HG03432 (cell line): ENCODE results near the gene LIN9.
"Not testable (repeated sequence)": the region's sequence is repeated elsewhere in the genome, so short reads cannot be mapped to it uniquely, and the experiment has no call there.

Experiments
- ATAC-seq: cut with Tn5 transposase; IDR thresholded peaks from one replicate; pipeline ENCODE4 v1.9.1; 2021; ENCODE audit warnings: mild to moderate bottlenecking, moderate library complexity; ENCODE audit not compliant: unreplicated experiment

Gene LIN9

DNA sequence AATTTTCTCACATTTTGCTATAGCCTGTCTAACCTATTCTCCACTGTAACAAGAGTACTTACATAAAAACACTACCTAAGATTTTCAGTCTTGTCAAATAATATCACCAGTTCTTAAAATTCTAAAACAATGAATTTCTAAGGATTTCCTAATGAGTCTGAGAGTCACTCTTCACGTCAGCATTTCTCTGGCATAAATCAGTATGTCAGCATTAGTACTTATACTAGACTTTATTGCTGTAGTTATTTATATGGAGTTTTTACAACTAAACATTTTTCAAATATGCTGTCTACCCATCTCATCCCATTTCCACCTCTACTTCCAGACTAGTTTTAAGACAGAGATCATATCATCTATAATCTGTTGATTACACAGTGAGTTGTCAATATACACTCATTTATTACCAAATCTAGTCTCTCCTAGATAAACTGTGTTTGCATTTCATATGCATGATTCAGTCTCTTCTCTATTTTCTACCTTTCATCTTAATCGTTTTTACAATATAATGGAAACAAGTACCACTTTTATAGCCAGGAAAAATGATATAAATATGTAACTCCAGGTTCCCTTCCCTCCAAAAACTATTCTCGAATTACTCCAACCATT is 32.8 kb downstream of the LIN9 start:
- ATAC-seq: no peak

- no peak for ATAC-seq
Observed at GRCh38 chr1:226274138-226274537, 34.8 kb downstream of the LIN9 start.

DNA sequence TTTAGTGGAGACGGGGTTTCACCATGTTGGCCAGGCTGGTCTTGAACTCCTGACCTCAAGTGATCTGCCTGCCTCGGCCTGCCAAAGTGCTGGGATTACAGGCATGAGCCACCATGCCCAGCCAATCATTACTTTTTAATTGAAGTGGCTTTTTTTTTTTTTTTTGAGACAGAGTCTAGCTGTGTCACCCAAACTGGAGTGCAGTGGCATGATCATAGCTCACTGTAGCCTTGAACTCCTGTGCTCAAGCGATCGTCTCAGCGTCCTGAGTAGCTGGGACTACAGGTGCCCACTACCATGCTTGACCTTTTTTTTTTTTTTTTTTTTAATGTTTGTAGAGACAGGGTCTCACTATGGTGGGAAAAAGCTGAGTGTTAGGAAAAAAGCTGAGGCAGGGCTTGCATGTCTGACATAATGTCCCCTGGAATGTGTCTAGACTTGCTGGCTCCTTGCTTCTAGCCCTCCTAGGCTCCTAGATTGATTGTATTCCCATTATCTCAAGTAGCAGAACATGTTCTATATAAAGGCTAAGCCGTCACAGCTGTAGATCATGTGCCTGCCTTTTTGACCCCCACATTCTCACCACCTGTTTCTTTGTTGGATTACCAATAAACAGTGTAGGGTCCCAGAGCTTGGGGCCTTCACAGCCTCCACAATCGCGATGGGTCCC is 36.6 kb downstream of the LIN9 start:
- not testable (repeated sequence) for ATAC-seq

DNA sequence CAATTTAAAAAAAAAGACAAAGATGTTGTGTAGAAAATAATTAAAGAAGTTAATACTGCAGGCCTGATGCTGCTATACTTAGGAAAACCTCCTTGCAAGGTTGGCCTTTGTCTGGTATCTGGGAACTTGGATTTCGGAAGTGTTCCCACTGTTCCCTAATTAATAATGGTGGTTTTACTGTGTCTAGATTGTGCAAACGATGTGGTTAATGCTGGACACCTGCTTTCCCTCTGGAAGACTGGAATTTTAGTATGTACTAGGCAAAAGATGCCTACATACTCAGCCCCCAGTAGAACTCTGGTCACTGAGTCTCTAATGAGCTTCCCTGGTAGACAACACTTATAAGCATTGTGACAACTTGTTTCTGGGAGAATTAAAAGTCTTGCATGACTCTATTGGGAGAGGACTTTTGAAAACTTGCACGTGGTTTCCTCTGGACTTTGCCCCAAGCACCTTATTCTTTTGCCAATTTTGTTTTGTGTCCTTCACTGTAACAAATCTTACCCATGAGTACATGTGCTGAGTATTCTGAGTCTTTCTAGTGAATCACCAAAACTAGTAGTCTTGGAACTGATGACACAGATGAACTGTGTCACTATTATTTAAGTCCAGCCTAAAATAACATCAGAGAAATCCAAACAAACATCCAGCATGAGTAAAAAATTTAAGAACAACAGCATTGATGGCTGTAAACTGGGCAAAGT is 40.4 kb downstream of the LIN9 start:
- ATAC-seq: no peak

DNA sequence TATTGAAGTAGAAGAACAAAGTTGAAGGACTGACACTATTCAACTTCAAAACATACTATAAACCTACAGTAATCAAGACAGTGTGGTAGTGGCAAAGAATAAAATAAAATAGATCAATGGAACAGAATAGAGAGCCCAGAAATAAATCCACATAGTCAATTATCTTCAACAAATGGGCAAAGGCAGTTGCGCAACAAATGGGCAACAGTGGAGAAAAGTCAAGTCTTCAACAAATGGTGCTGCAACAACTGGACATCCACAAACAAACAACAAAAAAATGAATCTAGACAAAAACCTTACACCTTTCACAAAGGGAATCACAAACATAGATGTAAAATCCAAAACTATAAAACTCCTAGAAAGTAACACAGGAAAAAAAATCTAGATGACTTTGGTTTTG is 47.1 kb downstream of the LIN9 start:
- no peak for ATAC-seq

GRCh38 chr1:226255380-226255779 is 53.6 kb downstream of the LIN9 start:
- no peak for ATAC-seq

GRCh38 chr1:226253933-226254332 is 55.0 kb downstream of the LIN9 start:
- ATAC-seq: no peak

- ATAC-seq: not testable (repeated sequence)
Observed at GRCh38 chr1:226252841-226253240, 56.1 kb downstream of the LIN9 start.

DNA sequence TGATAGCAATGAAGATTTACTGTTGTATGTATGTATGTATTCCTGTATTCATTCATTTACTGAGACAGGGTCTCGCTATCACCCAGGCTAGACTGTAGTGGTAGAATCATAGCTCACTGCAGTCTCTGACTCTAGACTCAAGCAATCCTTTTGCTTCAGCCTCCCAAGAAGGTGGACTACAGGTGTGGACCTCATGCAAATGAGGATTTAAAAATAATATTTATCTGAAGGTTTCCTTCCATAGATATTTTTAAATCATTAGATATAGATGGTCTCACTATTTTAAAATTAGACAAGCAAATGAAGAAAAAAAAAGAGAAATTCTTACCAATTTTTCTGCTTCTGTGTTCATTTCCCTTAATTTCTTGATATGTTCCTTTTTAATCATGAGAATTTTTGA is 58.5 kb downstream of the LIN9 start:
- ATAC-seq: no peak

- ATAC-seq: no peak
Observed at GRCh38 chr1:226248796-226249195, 60.2 kb downstream of the LIN9 start.

GRCh38 chr1:226248091-226248490 is 60.9 kb downstream of the LIN9 start:
- no peak for ATAC-seq

DNA sequence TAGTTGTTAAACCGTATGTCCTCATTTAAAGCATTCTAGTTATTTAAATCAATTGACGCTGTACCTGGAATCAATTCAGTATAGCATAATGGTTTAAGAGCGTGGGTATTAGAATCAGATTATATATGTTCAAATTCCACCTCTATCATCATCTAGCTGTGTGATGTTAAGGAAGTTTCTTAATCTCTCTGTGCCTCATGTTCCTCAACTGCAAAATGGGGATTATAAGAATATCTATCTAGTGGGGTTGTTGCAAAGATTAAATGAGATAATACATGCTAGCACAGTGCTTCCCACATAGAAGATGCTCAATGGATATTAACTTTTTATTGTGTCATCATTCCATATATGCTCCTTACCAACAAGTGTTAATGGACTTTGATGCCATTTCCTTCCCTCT is 69.5 kb downstream of the LIN9 start:
- ATAC-seq: no peak

DNA sequence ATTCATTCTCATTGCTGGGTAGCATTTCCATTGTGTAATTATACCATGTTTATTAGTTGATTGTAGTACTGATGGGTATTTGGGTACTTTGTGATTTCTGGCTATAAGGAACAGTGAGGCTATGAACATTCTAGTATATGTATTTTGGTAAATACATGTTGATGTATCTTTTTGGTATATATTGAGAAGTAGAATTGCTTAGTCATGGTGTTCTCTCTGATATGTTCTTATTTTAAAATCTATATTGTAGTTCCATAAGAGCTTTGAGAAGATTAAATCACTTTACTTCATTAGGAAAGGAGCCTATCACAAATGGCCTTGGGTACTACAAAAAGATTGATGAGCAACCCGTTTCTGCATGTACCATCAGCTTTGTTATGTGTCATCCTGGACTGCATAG is 72.1 kb downstream of the LIN9 start:
- ATAC-seq: no peak

- no peak for ATAC-seq
Observed at GRCh38 chr1:226233806-226234205, 75.2 kb downstream of the LIN9 start.

DNA sequence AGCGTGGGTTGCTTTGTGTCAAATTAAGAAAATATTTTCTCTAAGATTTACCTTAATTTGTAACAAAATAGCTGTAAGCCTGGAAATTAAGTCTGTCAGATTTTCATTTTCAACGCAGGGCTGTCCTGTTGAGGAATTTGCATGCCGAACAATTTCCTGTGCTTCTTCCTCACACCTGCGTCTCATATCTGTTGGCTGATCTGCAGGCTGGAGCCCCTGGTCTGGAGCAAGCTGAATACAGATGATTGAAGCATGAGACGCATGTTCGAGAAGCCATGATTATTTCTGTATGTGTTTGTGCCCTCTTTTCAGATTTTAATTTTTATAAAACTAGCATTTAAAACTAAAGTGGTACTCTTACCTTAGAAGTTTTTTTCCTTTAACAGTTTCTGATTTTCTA is 75.7 kb downstream of the LIN9 start:
- ATAC-seq: peak; percentile 54

DNA sequence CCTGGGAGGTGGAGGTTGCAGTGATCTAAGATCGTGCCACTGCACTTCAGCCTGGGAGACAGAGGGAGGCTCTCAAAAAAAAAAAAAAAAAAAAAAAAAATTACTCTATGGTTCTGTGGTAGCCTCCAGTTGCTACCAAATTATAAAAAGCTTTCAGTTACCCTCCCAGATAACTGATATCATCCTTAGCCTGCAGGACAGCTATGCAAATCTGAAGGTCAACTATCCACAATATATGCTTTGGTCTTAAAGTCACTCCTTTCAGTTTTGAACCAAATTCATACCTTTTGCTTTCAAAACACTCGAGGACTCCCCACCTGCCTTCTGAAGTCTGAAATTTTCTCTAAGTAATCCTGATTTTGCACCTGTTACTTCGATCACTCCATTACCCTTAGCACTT is 82.4 kb downstream of the LIN9 start:
- ATAC-seq: no peak

GRCh38 chr1:226223786-226224244 is 85.1 kb downstream of the LIN9 start:
- peak; percentile 78 for ATAC-seq

DNA sequence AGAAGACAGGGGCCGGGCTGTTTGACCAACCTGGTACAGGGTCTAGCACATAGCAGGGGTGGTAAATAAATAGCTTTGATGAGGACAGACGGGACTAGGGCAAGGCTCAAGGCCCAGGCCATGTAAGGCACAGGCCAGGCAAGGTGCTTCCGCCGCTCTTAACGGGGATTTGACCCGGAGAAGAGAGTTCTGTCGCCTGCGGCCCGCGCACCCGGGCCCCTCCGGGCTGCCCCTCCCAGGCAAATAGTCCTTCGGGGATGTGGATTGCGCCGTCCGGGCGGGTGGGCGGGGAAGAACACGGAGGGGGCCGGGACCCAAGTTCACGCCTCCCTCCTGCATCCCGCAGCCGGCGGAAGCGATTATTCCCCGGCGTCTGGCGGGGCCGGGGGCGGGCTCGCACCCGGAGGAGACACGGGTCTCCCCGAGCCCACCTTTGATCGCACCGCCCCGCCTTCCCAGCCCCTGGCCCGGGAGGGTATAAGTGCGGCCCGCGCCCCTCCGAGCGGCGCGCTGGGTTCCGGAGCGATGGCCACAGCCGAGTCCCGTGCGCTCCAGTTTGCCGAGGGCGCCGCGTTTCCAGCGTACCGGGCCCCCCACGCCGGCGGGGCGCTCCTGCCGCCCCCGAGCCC is 85.7 kb downstream of the LIN9 start, which contains the start of gene MIXL1:
Gene MIXL1, plus strand, starts transcription at position 508 of the 629 bp plus-strand sequence. Its CDS starts 18 bp downstream, at position 526.
- ATAC-seq: peak; percentile 51

DNA sequence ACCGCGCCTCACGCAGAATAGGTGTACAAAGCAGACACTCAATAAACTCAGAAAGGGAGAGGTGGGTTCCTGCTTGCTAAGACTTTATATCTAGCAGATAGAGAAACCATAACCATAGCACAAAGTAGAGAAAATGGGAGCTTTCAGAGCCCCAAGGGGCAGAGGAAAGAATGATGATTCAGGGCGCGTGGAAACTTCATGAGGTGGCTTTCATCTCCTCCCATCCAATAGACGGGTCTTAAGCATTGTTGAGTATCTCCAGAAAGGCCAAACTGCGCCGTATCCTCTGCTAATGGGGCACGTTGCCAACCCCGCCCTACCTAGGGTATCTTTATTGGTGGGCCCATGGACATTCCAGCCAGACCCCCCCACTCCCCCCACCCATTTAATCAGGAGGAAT is 86.3 kb downstream of the LIN9 start:
- ATAC-seq: no peak

DNA sequence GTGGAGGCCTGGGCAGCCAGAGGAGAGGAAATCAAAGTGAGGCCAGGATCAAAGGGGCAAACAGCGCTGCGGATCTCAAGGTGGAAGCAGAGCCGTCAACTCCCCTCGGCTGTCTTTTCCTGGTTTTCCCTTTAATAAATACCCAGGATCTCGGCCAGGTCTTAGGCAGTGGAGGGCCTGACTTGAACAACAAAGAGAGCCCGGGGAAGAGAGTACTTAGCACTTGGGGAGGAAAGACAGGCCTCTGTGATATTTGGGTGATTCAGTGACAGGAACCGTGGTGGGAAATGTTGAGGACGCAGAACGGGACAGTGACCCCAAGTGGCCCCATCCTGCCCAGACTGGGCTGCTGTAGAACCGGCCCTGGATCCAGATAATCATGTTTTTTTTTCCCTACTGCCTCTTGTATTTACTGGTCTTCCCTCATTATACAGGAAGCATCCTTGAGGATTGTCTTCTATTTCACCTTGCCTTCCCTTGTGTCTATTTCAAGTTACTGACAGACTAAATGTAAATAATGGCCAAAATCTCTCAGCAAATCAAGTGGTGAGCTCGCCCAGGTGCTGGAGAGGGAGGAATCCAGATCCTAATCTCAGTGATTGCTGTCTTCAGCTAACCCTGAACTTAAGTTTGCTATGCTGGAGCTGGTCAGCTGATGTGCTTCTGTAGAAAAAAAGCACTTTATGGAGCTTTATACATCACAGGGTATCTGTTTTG is 88.3 kb downstream of the LIN9 start:
- ATAC-seq: no peak

GRCh38 chr1:226217273-226217672 is 91.7 kb downstream of the LIN9 start:
- no peak for ATAC-seq
